ENCODE measurements around the gene UBE2R2. TPM values are rescaled to one million over a fixed set of nuclear protein-coding genes. Genes with fewer than 3 reads are reported as not detected.
"Not testable (repeated sequence)": the region's sequence is repeated elsewhere in the genome, so short reads cannot be mapped to it uniquely, and the experiment has no call there.

Gene UBE2R2
- polyA plus RNA-seq, 4 donors, result 58.5 to 74.0 (median 64.9) TPM

DNA sequence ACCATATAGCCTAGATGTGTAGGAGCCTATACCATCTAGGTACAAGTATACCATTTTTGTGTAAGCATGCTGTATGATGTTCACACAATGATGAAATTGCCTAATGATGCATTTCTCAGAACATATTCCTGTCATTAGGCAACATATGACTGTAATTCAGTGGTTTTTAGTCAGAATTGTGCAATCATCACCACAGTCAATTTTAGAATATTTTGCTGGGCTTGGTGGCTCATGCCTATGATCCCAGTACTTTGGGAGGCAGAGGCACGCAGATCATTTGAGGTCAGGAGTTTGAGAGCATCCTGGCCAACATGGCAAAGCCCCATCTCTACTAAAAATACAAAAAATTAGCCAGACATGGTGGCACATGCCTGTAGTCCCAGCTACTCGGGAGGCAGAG is 19.3 kb downstream of the UBE2R2 start:
- DNase-seq (ENCODE audit: low read depth in 4 of 4, low spot score in 3 of 4), result not testable (repeated sequence)

DNA sequence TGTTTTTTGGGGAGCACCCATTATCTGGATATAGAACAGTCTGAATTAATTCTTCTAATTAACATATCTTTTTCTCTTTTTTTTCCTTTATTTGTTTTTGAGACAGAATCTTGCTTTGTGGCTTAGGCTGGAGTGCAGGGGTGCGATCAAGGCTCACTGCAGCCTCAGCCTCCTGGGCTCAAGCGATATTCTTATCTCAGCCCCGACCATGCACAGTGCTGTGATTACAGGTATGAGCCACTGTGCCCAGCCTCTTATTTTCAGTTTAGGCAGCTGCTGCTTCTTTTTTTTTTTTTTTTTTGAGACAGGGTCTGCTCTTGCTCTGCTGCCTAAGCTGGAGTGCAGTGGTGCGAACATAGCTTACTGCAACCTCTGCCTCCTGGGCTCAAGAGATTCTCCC is 20.2 kb downstream of the UBE2R2 start:
- DNase-seq (ENCODE audit: low read depth in 4 of 4, low spot score in 3 of 4), result no peak

DNA sequence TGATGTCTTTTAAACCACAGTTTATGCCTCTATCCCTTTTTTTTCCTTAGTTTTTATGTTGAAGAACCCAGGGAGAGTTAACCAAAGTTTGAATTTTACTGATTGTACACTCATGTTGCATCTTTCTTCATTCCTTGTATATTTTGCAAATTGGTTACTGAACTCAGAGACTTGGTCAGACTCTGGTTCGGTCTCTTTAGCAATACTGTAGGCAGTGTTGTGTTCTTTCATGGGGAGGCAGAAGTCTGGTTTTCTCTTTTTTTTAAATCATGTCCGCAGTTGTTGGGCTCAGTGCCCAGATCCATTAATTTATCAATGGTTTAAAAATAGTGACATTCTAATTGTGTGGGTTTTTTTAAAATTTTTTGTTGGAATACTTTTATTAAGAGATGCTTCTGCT is 23.4 kb downstream of the UBE2R2 start:
- no peak for DNase-seq (ENCODE audit: low read depth in 4 of 4, low spot score in 3 of 4)

DNA sequence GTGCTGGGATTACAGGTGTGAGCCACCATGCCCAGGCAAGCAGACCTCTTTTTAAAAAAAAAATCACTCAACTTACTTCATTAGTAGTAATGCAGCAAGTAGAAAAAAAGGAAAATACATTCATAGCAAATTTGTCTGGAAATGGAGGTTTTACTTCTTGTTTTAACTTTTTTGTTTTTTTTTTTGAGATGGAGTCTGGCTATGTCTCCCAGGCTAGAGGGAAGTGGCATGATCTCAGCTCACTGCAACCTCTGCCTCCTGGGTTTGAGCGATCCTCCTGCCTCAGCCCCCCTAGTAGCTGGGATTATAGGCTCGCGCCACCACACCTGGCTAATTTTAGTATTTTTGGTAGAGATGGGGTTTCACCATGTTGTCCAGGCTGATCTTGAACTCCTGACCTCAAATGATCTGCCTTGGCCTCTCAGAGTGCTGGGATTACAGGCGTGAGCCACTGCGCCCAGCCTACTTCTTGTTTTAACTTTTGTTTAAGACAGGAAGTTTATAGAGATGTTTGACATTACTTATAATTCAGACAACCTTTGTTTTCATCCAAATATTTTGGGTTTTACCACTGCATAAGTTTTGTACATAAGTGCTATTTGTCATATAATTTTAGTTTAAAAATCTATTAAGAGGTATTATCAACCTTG is 26.5 kb downstream of the UBE2R2 start:
- no peak for DNase-seq (ENCODE audit: low read depth in 4 of 4, low spot score in 3 of 4)

DNA sequence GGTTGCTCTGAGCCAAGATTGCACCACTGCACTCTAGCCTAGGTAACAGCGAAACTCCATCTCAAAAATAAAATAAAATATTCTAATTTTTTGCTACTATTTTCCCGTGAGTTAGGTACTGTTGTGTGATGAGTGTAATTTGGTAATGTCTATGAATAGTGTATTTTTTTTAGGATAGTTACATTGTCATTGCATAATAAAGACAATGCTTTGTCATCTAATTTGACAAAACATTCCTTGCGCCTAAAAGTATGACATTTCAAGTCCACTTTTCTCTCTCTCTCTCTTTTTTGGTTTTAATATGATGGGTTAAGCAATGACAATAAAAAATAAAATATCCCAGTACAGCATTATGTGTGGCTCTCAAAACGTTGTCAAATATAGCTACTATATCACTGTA is 29.3 kb downstream of the UBE2R2 start:
- DNase-seq (ENCODE audit: low read depth in 4 of 4, low spot score in 3 of 4), result no peak

DNA sequence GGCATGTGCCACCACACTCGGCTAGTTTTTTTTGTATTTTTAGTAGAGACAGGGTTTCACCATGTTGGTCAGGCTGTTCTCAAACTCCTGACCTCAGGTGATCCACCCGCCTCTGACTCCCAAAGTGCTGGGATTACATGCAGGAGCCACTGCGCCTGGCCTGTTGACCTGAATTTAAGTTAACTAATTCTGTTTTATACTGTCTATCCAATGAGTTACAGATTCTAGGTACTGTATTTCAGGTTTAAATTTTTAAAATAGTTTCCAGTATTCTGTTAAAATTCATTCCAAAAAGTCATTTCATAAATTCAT is 30.9 kb downstream of the UBE2R2 start:
- DNase-seq (ENCODE audit: low read depth in 4 of 4, low spot score in 3 of 4), result not testable (repeated sequence)

DNA sequence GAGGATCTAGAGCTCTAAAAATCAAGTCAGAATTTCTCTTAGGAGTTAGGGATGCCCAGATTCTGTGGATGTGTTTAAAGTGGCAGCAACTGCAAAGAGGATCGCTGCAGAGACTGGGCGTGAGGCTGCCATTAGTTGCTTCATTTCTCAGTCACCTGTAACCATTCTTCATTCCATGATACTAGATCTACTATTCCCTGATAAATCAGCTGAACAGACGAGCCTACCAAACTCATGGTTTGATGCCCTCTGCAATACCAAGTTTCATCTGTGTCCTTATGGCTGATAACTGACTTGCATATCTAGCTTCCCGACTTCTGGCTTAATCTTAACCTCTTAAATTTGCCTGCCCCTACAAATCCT is 33.3 kb downstream of the UBE2R2 start:
- DNase-seq (ENCODE audit: low read depth in 4 of 4, low spot score in 3 of 4), result no peak

DNA sequence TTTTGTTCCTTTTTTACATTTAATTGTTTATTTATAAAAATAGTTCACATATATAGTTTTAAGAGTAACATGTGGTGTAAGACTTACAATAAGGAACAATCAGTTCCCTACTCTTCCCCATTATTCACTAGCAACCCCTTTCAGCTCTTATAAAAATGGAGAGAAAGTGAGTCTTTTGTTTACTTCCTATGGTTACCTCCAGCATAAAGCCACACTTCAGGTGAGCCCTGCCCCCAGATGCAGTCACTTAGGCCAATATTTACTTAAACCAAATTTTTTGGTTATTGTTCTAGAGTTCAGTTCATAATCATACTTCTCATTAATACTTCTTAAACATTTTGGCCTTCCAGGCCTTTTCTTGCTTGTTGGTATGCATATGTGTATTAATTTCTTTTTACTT is 33.7 kb downstream of the UBE2R2 start:
- no peak for DNase-seq (ENCODE audit: low read depth in 4 of 4, low spot score in 3 of 4)

DNA sequence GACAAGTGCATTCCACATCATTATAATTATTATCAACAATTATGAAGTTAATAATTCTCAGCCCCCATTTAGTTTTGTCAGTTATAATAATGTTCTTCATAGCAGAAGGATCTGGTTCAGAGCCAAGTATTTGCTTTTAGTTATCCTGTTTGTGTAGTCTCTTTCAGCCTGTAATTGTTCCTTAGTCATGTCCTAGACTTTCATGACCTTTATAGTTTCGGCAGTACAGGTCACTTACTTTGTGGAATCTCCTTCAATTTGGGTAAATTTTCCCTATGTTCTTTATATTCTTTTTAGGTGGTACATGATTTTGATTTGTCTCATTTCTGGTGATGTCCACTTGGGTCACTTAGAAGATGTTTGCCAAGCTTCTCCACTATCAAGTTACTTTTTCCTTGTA is 34.3 kb downstream of the UBE2R2 start:
- DNase-seq (ENCODE audit: low read depth in 4 of 4, low spot score in 3 of 4), result no peak

DNA sequence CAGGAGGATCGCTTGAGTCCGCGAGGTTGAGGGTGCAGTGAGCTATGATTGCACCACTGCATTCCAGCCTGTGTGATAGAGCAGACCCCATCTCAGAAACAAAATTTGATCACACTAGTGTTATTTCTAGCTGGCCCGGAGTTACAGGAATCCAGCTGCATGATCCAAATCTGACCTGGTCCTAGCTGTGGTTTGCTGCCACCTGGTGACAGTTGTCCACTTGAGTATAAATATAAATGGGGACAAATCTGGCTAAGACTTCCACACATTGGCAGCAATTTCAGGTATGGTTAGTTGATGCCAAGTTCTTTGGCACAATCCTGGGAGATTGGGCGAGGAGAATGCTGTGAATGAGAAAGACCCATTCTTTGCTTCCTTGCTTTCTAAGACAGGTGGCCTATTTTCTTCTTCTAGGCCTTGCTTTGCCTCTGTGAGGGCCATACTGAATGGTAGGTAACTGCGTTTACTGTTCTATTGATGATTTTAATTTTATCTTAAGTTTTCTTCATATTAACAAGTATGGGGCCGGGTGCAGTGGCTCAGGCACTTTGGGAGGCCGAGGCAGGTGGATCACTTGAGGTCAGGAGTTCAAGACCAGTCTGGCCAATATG is 35.4 kb downstream of the UBE2R2 start:
- peak; percentile 12 to 25 (median 22) for DNase-seq (ENCODE audit: low read depth in 4 of 4, low spot score in 3 of 4)

DNA sequence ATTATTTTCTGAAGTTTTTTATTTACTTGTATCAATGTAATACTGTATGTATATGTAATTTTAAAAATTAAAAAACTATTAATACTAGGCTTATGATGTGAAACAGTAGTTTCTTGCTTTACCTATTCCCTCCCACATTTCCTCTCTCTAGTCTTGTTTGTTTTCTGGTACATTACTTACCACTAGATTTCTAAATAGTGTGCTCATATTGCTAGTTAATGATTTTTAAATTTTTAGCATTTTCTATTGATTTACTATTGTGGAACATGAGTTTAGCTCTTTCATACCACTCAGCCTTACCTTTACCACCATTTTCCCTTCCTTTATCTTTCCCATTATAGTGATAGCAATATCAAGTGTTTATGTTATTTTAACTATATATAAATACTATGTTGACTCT is 39.3 kb downstream of the UBE2R2 start:
- DNase-seq (ENCODE audit: low read depth in 4 of 4, low spot score in 3 of 4), result no peak

DNA sequence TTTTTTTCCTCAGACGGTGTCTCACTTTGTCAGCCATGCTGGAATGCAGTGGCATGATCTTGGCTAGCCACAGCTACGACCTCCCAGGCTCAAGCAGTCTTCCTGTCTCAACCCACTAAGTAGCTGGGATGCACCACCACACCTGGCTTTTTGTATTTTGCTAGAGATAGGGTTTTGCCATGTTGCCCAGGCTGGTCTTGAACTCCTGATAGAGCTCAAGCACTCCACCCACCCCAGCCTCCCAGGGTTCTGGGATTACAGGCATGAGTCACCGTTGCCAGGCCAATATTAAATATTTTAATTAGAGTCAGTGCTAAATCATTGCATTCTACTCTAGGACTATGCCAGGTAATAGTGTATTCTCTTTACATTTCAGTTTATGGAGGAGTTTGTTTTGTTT is 41.5 kb downstream of the UBE2R2 start:
- DNase-seq (ENCODE audit: low read depth in 4 of 4, low spot score in 3 of 4), result no peak

DNA sequence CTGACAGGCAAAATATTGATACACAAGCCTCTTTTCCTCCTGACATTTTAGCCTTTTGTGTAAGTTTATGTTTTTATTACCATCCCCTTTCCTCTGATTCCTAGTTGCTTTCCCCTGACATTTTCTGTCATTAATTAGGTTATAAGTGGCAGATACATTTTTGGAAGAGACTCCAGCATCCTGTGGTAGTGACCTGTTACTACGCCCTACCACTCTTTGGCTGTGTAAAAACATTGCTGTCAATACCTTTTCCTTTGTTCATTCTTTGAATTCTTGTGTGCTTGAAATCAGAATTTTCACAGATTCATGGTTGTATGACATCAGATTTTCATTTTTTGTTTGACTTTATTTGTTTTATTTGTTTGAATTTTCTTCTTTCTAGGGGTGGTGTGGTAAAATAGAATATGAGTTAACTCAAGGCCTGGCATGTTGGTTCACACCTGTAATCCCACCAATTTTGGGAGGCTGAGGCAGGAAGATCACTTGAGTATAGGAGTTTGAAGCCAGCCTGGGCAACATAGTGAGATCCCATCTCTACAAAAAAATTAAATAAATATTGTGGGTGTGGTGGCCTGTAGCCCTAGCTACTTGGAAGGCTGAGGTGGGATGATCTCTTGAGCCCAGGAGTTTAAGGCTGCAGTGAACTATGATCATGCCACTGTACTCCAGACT is 43.4 kb downstream of the UBE2R2 start:
- no peak for DNase-seq (ENCODE audit: low read depth in 4 of 4, low spot score in 3 of 4)

DNA sequence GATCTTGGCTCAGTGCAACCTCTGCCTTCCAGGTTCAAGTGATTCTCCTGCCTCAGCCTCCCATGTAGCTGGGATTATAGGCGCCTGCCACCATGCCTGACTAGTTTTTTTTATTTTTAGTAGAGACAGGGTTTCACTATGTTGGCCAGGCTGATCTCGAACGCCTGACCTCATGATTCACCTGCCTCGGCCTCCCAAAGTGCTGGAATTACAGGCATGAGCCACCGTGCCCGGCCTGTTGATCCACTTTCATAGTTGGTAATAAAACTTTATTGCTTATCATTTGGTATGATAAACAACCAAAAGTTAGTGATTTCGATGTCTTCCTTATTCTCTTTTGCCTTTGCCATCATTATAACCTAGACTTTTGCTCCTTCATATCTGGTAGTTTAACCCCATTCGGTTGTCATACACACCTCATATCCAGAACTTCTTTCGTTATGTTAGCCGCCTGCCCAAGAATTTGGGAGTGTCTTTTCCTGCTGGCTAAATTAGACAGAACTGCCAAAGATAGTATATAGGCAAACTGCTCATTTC is 45.0 kb downstream of the UBE2R2 start:
- no peak for DNase-seq (ENCODE audit: low read depth in 4 of 4, low spot score in 3 of 4)

DNA sequence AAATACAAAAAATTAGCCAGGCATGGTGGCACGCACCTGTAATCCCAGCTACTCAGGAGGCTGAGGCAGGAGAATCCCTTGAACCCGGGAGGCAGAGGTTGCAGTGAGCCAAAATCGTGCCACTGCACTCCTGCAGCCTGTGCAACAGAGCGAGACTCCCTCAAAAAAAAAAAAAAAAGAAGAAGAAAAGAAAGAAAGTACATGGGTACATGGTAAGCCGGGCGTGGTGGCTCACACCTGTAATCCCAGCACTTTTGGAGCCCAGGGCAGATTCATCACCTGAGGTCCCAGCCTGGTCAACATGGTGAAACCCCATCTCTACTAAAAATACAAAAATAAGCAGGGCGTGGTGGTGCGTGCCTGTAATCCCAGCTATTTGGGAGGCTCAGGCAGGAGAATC is 46.1 kb downstream of the UBE2R2 start:
- DNase-seq (ENCODE audit: low read depth in 4 of 4, low spot score in 3 of 4), result not testable (repeated sequence)

DNA sequence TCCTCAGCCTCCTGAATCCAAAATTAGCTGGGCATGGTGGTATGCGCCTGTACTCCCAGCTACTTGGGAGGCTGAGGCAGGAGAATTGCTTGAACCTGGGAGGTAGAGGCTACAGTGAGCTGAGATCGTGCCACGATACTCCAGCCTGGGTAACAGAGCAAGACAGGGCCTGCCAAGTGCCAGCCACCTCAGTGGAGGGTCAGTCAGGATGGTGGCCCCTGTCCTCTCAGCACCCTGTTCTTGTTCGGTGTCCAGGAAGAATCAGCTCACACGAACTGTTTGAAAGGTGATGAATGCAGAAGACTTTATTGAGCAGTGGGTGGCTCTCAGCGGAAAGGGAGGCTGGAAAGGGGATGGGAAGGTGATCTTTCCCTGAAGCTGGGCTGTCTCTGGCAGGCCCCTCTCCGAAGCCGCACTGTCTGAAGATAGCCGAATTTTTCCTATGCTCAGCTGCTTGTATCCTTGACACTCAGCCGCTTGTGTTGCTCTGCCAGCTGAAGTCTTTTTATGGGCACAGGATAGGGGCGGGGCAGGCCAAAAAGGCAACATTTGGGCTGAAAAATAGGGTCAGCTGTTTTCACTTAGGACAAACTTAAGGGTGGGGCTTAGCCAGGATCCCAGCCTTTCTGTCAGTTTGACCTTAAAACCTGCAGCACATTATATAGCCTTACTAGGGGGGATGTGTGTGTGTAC is 50.9 kb downstream of the UBE2R2 start:
- no peak for DNase-seq (ENCODE audit: low read depth in 4 of 4, low spot score in 3 of 4)

DNA sequence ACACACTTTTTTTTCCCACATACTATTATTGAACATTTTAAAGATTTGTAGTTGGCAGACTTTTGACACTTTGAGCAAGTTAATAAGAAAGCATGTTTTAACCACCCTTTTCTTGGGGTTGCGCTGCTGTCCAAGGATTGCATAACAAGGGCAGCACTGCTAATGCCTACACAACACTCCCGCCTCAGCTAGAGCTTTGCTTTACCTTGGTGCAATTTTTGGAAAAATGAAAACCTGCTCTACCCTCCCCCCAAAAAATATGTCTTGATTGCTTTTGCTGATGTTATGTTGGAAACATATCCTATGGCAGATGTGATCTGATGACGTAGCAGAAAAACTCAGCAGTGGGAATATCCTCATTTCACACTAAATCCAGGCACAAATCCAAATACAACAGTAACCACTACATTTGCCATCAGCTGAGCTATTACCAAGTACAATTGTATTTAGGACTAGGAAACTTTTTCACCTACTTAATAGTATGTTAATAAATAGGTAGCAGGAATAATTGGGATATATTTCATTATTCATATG is 51.5 kb downstream of the UBE2R2 start:
- DNase-seq (ENCODE audit: low read depth in 4 of 4, low spot score in 3 of 4), result no peak

DNA sequence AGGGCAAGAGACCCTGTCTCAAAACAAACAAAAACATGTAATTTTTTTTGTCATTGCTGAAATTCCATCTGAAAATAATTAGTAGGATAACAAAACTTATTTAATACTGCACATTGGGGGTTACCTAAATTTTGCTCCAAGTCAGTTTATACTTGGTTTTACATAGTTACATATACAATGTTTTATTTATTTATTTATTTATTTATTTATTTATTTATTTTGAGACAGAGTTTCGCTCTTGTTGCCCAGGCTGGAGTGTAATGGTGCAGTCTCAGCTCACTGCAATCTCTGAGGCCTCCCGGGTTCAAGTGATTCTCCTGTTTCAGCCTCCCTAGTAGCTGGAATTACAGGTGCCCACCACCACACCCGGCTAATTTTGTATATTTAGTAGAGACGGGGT is 52.3 kb downstream of the UBE2R2 start:
- DNase-seq (ENCODE audit: low read depth in 4 of 4, low spot score in 3 of 4), result not testable (repeated sequence)

DNA sequence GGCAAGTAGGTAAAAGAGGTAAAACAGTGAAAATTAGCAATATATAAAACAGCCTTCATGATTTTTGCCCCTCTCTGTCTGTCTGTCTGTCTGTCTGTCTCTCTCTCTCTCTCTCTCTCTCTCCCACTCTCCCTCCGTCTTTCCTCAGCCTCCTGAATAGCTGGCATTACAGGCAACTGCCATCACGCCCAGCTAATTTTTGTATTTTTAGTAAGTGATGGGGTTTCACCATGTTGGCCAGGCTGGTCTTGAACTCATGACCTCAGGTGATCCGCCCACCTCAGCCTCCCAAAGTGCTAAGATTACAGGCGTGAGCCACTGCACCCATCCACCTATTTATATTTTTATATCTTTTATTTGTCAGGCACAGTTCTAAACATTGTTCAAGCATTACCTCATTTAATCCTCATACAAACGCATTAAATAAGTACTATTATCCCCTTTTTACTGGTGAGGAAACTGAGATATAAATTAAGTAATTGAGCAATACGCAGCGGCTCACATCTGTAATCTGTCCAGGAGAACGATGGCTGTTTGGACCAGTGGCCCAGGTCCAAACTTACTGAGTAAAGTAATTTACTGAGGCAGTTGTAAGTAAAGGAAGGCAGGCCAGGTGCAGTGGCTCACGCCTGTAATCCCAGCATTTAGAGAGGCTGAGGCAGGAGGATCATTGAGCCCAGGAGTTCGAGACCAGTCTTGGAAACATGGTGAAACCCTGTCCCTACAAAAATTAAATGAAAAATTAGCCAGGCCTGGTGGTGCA is 60.9 kb downstream of the UBE2R2 start:
- no peak for DNase-seq (ENCODE audit: low read depth in 4 of 4, low spot score in 3 of 4)

DNA sequence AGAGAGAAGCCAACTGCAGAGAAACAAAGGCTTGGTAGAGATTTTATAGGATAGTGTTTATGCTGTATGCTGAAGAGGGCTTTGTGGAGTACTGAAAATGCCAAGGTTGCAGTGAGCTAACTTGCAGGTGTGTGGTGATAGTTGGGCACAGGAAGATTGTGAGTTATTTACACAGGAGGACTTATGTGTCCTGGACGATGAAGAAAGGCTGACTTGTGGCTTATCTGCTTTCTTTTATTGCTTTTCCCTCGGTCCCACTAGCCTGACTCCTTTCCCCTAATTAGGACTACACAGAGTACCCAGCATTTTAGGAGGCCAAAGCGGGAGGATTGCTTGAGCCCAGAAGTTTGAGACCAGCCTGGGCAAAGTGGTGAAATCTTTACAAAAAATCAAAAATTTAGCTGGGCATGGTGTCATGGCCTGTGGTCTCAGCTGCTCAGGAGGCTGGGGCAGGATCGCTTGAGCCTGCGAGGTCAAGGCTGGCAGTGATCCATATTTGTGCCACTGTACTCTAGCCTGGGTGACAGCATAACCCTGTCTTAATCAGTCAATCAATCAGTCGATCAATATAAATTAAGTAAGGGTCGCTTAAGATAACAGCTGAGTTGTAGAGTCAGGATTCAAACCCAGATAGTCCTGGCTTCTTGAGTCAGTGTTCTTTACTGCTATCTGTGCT is 61.9 kb downstream of the UBE2R2 start:
- no peak for DNase-seq (ENCODE audit: low read depth in 4 of 4, low spot score in 3 of 4)

Measured in left renal pelvis (tissue), 4 donors.